HG02678 (cell line): ENCODE data around the gene ACHE.
A peak's percentile ranks its signal among the peaks of the same experiment; 100 is the strongest.

ENCODE experiments used
- ATAC-seq: cut with Tn5 transposase; IDR thresholded peaks from one replicate; pipeline ENCODE4 v1.9.1; 2021; ENCODE audit warnings: mild to moderate bottlenecking, moderate library complexity; ENCODE audit not compliant: unreplicated experiment

The ACHE gene

DNA sequence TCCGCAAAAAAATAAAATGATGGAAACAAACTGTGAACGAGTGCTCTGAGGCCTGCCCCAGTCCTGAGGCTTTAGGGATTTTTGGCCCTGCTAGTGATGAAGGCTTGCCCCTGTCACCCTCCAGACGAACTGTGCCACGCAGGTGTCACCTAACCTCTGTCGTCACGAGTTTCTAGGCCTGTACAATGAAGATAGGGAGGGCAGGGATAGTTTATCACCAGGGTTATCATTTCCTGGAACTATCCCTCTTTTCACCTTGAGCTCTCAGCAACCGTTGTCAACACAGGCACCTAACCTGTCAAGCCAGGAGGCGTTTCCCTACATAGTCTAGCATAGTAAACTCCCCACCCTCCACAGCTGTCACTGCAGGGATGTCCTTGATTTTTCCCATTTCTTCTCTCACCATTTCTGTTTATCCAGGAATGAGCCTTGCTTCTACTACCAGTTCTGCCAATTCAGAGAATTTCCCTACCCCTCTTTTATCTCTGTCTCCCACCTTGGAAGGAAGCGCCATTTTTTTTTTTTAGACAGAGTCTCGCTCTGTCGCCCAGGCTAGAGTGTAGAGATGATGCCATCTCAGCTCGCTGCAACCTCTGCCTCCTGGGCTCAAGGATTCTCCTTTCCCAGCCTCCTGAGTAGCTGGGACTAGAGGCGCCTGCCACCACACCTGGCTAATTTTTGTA lies 2.2 kb upstream of the ACHE start:
- ATAC-seq: no peak

DNA sequence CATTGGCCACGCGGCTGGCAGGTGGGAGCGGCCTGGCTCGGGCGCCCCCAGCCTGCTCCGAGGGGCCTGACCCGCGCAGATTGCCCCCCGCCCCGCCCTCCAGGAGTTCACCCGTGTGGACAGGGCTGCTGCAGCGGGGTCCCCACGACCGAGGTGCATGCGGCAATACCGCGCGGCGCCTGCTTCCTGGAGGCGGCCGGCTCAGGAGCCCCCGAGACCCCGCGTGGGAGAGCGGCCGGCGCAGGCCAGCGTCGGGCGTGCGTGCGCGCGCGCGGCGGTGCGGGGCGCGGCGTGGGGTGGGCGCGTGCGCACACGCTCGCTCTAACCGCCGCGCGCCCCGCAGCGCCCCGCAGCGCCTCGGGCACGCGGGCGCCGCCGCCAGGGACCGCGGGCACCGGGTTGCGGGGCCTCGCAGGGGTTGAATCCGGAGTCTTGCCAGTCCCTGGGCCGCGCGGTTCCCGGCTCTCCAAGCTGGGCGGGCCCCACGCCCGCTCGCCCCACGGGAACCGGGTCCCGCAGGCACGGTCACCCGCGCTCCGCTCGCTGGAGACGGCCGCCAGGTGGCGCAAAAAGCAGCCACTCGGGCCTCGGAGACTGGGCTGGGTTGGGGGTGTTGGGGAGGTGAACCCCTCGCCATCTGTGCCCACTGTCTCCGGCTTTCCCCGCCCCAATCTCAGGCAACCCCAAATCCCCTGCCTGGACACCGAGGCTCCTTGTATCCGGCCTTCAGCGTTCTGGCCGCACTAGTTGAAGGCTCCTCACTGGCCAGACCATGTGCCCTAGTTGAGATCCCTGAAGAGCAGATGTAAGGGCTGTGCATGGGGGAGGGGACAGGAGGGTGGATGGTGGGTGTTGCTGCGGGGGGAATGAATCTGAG lies 1.3 kb upstream of the ACHE start:
- ATAC-seq: no peak

DNA sequence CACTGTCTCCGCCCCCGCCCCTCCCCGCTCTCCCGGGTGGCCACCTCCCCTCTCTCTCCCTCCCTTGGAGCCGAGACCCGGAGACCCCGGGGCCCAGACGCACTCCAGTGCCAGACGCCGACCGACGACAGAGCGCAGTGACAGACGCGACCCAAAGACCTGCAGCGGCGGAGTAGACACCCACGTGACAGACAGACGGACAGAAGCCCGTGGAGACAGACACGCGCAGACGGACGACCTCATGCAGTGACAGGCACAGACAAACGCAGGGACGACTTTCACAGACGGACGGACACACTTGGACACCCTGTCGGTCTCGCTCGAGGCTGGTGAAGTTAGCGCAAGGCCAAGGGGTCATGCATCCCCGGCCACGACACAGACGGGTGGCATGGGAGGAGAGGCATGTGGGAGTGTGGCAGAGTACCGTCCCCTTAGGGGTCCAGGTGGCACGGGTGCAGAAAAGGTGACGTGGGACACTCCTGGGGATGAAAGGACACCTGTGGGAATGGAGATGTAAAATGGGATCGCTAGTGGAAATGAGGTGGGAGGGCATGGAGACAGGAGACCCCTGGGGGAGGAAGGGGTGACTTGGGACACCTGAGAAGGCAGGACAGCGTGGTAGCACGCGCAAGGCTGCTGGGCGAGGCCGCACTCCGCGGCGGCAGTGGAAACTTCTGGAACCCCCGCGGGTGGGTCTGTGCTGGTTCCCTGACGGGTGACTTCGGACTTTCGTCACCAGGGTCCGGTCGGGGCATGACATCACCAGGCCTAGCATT lies 456 bp upstream of the ACHE start:
- no peak for ATAC-seq

DNA sequence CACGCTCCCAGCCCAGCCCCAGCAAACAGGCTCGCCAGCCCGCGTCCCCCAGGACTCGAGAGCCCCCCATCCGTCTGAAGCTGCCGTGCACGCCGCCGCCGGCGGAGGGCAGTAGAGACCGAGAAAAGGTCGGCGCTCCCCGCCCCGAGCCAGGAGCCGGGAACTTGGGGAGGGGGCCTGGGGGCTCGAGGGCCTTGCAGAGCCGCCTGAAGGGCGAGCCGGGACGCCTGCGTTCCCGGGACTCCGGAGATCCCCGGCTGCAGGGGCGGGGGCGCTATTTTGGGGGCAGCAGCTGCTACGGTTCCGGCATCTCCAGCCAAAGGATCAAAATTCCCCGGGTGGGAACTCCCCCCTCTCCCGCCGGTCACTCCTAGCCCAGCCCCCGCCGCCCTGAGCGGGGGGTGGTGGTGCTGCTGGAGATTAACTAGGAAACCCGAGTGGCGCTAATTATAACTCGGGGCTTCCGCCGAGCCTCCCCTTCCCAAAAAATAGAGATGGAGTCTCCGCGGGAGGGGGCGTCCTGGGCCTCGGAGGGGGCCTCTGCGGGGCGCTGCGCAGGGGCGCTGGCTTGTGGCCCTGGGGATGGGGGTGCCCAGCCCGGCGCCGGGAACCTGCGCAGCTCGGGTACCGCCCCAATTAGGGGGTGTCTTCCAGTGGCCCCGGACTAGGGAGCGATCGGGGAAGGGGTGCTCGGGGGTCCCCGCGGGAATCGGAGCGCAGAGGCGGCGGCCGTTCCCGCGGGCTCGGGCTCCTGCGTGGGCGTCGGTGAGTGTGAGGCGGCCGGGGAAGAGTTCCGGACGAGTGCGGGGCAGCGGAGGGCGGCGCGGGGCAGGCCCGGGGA lies 608 bp downstream of the ACHE start:
- no peak for ATAC-seq

DNA sequence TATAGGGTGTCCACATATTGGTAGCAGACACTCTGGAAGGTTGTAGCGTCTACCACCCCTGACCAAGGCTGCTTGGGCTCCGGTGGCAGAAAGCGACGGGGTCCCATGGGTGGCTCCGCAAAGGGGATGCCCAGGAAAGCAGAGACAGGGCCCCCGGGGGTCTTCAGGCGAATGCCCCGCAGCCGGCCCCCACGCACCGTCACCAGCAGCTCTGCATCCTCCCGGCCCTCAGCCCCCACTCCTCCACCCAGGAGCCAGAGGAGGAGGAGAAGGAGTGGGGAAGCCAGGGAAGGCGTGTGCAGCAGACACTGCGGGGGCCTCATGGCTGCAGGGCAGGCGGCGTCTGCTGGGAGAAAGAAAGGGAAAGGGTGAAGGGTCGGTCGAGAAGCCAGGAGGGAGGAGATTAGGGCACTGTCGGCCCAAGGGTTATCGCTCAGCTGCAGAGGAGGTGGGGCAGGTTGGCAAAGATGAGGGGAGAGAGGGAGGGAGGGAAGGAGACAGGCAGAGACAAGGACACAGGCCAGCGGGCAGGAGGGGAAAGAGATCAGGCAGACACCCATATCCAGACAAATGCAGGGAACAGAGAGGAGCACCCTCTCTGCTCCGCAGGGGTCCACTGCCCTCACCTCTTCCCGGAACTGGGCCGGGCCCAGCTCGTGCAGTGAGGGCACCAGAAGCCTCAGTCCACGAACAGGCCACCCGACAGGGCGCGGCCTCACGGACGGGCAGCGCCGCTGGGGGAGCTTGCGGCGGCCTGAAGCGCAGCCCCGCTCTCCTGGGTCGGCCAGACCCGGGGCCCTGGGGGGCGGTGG lies 1.6 kb downstream of the ACHE start:
- no peak for ATAC-seq

DNA sequence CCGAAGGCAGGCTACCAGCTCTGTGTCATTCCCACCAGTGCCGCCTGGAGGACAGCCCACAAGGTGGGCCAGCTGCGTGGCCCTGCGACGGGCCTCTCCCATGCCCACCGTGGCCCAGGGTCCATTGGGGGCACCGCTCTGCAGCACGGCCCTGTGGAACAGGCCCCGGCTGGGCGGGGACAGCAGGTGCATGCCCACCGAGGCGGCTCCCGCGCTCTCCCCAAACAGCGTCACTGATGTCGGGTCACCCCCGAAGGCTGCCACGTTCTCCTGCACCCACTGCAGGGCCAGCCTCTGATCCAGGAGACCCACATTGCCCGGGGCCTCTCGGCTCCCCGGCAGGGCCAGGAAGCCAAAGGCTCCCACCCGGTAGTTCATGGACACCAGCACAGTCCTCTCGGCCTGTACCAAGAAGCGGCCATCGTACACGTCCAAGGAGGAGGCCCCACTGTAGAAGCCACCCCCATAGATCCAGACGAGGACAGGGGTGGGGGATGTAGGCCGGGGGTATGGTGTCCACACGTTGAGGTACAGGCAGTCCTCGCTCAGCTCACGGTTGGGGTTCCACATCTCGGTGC lies 2.3 kb downstream of the ACHE start:
- ATAC-seq: no peak

DNA sequence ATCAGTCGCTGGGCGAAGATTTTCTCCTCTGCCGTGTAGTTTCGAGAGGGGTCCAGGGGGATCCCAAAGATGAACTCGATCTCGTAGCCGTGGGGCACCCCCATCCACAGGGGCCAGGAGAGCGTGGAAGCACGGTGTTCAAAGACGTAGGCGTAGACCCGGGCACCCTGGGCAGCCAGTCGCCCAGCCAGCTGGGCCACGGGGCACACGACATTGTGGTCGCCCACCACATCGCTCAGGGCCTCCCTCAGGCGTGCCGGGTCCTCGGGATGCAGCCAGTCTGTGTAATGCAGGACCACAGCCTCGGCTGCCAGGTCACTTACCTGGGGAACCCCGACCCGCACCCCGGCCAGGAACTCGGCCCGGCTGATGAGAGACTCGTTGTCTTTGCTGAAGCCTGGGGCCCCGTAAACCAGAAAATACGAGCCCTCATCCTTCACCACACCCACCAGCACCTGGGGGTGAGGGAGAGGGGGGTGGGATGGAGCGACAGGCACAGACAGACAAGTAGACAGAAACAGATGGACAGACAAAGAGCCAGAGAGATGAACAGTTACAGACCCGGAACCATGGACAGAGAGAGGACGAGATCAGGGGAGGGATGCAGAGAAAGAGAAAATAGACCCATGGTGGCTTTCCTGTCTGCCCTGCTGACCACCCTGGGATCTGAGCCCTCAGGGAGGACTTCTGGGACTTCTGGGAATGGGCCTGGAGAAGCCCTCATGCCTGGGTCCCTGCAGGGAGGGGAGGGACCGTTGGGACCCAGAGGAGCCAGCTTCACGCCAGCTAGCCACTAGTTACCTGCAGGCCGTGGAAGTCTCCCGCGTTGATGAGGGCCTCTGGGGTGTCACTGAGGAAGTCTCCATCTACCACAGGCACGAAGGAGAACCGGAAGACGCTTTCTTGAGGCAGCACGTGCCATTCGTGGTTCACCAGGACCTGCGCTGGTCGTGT lies 3.0 kb downstream of the ACHE start:
- no peak for ATAC-seq

DNA sequence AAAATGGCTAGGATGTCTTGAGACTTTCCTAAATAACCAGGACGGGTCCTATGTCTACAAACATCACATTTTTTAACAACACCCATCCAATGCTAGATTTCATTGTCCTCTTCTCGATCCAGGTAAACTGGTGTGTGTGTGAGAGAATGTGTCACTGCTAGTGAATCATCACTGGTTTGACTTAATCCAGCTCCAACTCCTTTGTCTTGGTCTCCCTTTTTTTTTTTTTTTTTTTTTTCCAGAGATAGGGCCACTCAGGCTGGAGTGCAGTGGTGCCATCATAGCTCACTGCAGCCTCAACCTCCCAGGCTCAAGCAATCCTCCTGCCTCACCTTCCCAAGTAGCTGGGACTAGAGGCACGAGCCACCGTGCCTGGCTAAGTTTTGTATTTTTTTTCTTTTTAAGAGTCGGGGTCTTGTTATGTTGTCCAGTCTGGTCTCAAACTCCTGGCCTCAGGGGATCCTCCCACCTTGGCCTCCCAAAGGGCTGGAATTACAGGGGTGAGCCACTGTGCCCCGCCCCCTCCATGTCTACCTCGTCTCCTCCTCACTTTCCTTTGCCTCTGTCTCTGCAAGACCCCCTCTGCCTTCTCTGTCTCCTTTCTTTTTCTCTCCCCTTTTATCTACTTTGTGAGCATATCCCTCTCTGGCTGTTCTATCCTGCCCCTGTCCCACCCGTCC lies 4.0 kb downstream of the ACHE start:
- ATAC-seq: no peak

DNA sequence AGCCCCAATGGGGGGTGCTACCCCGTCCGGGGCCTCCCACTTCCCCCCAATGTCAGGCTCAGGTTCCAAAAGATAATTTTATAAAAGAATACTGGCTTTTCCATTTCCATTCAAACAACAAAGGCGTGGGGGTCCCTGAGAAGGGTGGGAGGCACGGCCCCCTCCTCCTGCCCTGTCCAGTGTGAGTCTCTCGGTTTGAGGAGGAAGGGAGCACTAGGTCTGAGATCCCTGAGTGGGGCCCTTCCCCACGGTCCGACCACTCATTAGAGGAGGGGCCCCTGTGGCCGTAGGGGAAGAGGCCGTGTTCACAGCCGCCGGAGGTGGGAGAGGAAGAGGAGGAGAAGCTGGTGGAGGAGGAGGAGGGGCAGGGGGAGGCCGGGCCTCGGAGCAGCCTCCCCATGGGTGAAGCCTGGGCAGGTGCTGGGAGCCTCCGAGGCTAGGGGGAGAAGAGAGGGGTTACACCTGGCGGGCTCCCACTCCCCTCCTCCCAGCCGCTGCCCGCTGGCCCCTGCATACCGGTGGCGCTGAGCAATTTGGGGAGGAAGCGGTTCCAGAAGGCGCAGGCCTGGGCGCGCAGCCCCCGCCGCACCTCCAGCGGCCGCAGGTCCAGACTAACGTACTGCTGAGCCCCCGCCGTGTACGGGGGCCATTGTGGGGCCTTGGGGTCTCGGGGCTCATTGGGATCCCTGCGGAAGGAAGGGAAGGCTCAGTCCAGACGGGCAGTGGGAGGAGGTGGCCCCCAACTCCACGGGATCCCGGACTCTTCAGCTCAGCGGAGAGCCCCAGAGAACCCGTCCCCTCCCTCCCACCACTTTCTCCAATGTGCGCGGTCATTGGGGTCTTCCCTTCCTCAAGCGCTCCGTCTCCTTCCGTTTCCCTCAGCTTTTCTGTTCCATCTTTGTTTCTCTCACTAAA lies 4.8 kb downstream of the ACHE start:
- no peak for ATAC-seq

DNA sequence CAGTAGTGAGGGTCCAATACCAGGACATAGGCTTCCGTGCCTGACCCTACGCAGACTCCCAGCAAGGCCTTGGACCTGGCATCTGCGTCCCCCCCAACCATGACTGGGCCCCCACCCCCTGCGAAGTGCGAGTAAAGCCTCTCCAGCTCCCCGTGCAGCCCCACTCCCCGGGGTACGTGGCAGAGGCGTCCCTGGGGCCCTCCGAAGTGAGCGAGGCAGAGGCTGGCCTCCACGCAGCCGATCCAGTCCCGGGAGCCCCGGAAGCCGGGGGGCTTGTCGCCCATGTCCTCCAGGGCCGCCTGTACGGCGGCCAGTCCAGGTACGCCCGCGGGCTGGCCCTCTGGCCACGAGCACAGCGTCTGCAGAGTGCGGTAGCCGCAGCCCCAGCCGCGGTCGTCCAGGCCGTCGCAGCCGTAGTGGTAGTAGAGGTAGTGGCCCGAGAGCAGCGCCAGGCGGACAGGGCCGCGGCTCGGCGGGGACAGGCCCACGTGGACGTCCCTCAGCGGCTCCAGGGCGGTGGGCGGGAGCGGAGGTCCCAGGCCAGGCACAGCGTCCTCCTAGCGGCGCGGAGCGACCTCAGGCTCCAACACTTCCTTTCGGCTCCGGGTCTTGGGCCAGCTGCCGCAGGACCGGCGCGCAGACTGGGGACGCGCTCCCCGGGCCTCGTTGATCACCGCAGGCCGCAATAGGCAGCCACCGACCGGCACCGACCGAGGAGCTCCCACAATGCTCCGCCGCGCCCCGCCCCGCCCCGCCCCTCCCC lies 6.5 kb downstream of the ACHE start, which contains the start of gene UFSP1:
TSS of gene UFSP1 (minus strand) at position 728 of the 763 bp plus-strand sequence. CDS start at position 284, 444 bp downstream.
- no peak for ATAC-seq

DNA sequence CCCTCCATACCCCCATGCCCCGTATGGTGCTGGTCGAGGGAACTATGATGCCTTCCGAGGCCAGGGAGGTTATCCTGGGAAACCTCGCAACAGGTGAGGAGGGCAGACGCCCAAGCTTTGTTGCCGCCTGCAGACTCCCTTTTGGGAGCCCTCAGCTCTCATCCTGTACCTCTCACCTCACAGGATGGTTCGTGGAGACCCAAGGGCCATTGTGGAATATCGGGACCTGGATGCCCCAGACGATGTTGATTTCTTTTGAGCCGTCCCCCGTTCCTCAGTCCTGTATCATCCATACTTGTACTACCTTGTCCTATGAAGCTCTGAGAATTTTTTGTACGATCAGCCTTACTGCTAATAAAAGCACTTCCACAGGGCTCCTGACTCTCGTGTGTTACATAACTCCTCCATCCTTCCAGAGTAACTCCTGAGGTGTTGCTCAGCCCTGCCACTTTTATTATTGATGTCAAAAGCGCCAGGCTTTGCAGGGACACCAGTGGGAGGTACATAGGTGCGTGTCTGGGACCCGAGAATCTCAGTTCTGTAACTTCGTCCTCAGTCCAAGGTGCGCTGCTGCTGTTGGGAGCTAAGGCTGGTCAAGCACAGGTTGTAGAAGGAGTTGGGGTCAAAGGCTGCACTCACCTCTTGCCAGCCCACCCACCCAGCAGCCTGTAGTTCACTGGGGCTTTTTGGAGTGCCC lies 7.2 kb downstream of the ACHE start:
- no peak for ATAC-seq

DNA sequence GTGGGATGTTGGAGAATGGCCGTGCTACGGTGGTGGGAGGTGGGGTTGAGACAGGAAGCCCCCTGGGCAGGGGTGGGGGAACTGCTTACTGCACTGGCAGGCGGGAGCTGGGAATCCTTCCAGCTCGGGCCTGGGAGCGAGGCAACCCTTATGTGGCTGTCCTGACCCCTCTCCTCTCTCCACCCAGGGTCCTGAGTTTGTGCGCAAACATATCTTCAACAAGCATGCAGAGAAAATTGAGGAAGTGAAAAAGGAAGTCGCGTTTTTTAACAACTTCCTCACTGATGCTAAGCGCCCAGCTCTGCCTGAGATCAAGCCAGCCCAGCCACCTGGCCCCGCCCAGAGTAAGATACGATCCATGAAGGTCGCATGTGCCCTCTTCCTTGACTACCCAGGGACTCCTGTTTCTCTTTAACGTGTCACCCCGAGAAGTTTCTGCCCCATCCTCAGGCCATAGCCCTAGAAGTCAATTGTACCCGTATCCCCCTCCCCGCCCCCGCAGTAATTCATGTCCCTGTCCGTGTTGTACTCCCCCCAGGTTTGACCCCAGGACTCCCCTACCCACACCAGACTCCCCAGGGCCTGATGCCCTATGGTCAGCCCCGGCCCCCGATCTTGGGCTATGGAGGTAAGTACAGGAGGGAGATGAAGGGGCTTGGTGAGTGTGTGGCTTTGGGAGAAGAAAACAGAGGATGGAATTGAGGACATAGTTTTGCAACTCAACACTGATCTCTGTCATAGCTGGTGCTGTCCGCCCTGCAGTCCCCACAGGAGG lies 8.0 kb downstream of the ACHE start:
- peak; percentile 44 for ATAC-seq

DNA sequence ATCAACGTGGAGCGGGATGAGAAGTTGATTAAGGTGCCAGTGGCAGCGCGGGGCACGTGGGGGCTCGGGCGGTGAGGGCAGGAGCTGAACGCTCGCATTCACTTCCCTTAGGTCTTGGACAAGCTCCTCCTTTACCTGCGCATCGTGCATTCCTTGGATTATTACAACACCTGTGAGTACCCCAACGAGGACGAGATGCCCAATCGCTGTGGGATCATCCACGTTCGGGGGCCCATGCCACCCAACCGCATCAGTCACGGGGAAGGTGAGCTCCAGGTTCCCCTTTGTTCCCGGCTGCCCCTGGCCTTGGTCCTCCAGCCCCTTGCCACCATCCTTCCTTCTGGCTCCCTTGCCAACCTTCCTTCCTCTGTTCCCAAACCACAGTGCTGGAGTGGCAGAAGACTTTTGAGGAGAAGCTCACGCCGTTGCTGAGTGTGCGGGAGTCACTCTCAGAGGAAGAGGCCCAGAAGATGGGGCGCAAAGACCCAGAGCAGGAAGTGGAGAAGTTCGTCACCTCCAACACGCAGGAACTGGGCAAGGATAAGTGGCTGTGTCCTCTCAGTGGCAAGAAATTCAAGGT lies 8.7 kb downstream of the ACHE start:
- ATAC-seq: no peak
